ENCODE results near the gene SULT2A1.

- TF ChIP-seq, protein P1, sequence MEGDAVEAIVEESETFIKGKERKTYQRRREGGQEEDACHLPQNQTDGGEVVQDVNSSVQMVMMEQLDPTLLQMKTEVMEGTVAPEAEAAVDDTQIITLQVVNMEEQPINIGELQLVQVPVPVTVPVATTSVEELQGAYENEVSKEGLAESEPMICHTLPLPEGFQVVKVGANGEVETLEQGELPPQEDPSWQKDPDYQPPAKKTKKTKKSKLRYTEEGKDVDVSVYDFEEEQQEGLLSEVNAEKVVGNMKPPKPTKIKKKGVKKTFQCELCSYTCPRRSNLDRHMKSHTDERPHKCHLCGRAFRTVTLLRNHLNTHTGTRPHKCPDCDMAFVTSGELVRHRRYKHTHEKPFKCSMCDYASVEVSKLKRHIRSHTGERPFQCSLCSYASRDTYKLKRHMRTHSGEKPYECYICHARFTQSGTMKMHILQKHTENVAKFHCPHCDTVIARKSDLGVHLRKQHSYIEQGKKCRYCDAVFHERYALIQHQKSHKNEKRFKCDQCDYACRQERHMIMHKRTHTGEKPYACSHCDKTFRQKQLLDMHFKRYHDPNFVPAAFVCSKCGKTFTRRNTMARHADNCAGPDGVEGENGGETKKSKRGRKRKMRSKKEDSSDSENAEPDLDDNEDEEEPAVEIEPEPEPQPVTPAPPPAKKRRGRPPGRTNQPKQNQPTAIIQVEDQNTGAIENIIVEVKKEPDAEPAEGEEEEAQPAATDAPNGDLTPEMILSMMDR (IDR thresholded peaks at IDR 0.05; ENCODE audit: insufficient read depth, low read length, poor library complexity, severe bottlenecking) = no peak
- no peak for TF ChIP-seq EZH2phosphoT487 (conservative IDR thresholded peaks at IDR 0.05; ENCODE audit: low read length)
These were observed 59.3 kb downstream of the SULT2A1 start for GRCh38 chr19:47826800-47827199.

Measured in SU-DHL-6 (cell line).